Loucy (cell line): ENCODE results near the gene SDHAF3.

ENCODE experiments used
- H2AFZ ChIP-seq: fragments of 200-600 bp; sonication (generic); 2 replicates; pipeline ENCODE4 v1.6.0; 2016; ENCODE audit warnings: antibody characterized with exemption, mild to moderate bottlenecking, low read length, moderate library complexity
- H3F3A ChIP-seq: fragments of 200-600 bp; 2 replicates; pipeline ENCODE4 v1.6.0; 2016; ENCODE audit warnings: antibody characterized with exemption, low read depth, mild to moderate bottlenecking
- H3K27me3 ChIP-seq: fragments of 200-600 bp; sonication (generic); 2 replicates; pipeline ENCODE4 v1.6.1; 2014; ENCODE audit warnings: low read length, mild to moderate bottlenecking; ENCODE audit not compliant: insufficient read depth, poor library complexity, severe bottlenecking
- H3K36me3 ChIP-seq: fragments of 200-600 bp; sonication (generic); 2 replicates; pipeline ENCODE4 v1.6.1; 2016; ENCODE audit warnings: low read length; ENCODE audit not compliant: insufficient read depth
- H3K4me1 ChIP-seq: fragments of 200-600 bp; sonication (generic); 2 replicates; pipeline ENCODE4 v1.5.1; 2014; ENCODE audit warnings: low read length, mild to moderate bottlenecking; ENCODE audit not compliant: insufficient read depth, poor library complexity, severe bottlenecking
- H3K4me2 ChIP-seq: fragments of 200-600 bp; sonication (generic); 2 replicates; pipeline ENCODE4 v1.6.0; 2014; ENCODE audit warnings: antibody characterized with exemption, low read length, low read depth, mild to moderate bottlenecking; ENCODE audit not compliant: poor library complexity, severe bottlenecking
- H3K4me3 ChIP-seq: fragments of 200-600 bp; sonication (generic); 2 replicates; pipeline ENCODE4 v1.5.1; 2014; ENCODE audit warnings: low read length, mild to moderate bottlenecking, mixed read lengths; ENCODE audit not compliant: poor library complexity, severe bottlenecking
- H3K79me2 ChIP-seq: fragments of 200-600 bp; sonication (generic); 2 replicates; pipeline ENCODE4 v1.6.1; 2014; ENCODE audit warnings: low read length; ENCODE audit not compliant: insufficient read depth
- H3K9ac ChIP-seq: fragments of 200-600 bp; sonication (generic); 2 replicates; pipeline ENCODE4 v1.6.0; 2014; ENCODE audit warnings: mild to moderate bottlenecking, low read depth, low read length, moderate library complexity; ENCODE audit not compliant: poor library complexity, severe bottlenecking
- H3K9me2 ChIP-seq: fragments of 200-600 bp; sonication (generic); replicated peaks from 2 replicates; pipeline ENCODE4 v1.6.1; 2016; ENCODE audit warnings: low read depth, low read length, mixed read lengths
- H3K9me3 ChIP-seq: fragments of 200-600 bp; sonication (generic); 2 replicates; pipeline ENCODE4 v1.6.1; 2014; ENCODE audit warnings: mild to moderate bottlenecking, antibody characterized with exemption, low read length, low read depth; ENCODE audit not compliant: insufficient read depth
- H4K20me1 ChIP-seq: fragments of 200-600 bp; sonication (generic); 2 replicates; pipeline ENCODE4 v1.6.0; 2014; ENCODE audit warnings: antibody characterized with exemption, low read length, mild to moderate bottlenecking; ENCODE audit not compliant: insufficient read depth, poor library complexity, severe bottlenecking
- CTCF ChIP-seq: fragments of 200-600 bp; sonication (generic); conservative IDR thresholded peaks from 2 replicates; pipeline ENCODE4 v1.5.1; 2014; ENCODE audit warnings: mild to moderate bottlenecking, antibody characterized with exemption, low read length
- EZH2phosphoT487 ChIP-seq: fragments of 200-600 bp; IDR thresholded peaks from 2 replicates; pipeline ENCODE4 v1.6.1; 2018; ENCODE audit warnings: antibody characterized with exemption, mild to moderate bottlenecking, moderate library complexity, borderline replicate concordance

Gene SDHAF3

GRCh38 chr7:97219237-97219636 is 101.7 kb downstream of the SDHAF3 start:
- Histone ChIP-seq H4K20me1 (no peaks in the 10 kb centered on the region), H3K27me3 (no peaks in the 10 kb centered on the region), H3F3A (no peaks in the 10 kb centered on the region), H3K9ac (no peak overlapping the region), H3K4me3 (no peak overlapping the region), H3K9me2 (no peaks in the 10 kb centered on the region), H2AFZ (no peak overlapping the region), H3K36me3 (no peaks in the 10 kb centered on the region), H3K4me2 (no peak overlapping the region), H3K9me3 (no peaks in the 10 kb centered on the region), H3K79me2 (no peaks in the 10 kb centered on the region), H3K4me1 (no peaks in the 10 kb centered on the region)
- TF ChIP-seq CTCF (no peak), EZH2phosphoT487 (no peak)

GRCh38 chr7:97224316-97224715 is 106.8 kb downstream of the SDHAF3 start:
- TF ChIP-seq EZH2phosphoT487 (no peak), CTCF (no peak)
- Histone ChIP-seq H3K27me3 (no peaks in the 10 kb centered on the region), H3F3A (no peaks in the 10 kb centered on the region), H3K9me2 (no peaks in the 10 kb centered on the region), H4K20me1 (no peaks in the 10 kb centered on the region), H3K4me3 (no peak overlapping the region), H3K4me1 (no peaks in the 10 kb centered on the region), H2AFZ (no peak overlapping the region), H3K9ac (no peak overlapping the region), H3K4me2 (no peak overlapping the region), H3K79me2 (no peaks in the 10 kb centered on the region), H3K36me3 (no peaks in the 10 kb centered on the region), H3K9me3 (no peaks in the 10 kb centered on the region)

GRCh38 chr7:97226541-97226940 is 109.0 kb downstream of the SDHAF3 start:
- no peaks in the 10 kb centered on the region for H3K27me3 ChIP-seq
- TF ChIP-seq EZH2phosphoT487: no peak
- TF ChIP-seq CTCF: no peak
- no peaks in the 10 kb centered on the region for H3F3A ChIP-seq
- H4K20me1 ChIP-seq: no peaks in the 10 kb centered on the region
- no peaks in the 10 kb centered on the region for H3K9me3 ChIP-seq
- no peaks in the 10 kb centered on the region for H3K36me3 ChIP-seq
- H3K9me2 ChIP-seq: no peaks in the 10 kb centered on the region
- H2AFZ ChIP-seq: no peak overlapping the region
- H3K4me1 ChIP-seq: no peaks in the 10 kb centered on the region
- H3K4me3 ChIP-seq: no peak overlapping the region
- H3K9ac ChIP-seq: no peak overlapping the region
- no peak overlapping the region for H3K4me2 ChIP-seq
- H3K79me2 ChIP-seq: no peaks in the 10 kb centered on the region
